H1 (cell line): ENCODE data around the gene TSPAN4.

ENCODE experiments used
- CEBPB ChIP-seq: IDR thresholded peaks from 2 replicates; pipeline ENCODE4 v1.6.1; 2012; ENCODE audit warnings: low read depth, low read length
- CTCF ChIP-seq, 3 experiments: IDR thresholded peaks; 1 replicate in 2 of 3; 2 replicates in 1 of 3; pipeline versions ENCODE4 v1.5.1 to v1.6.1; 2011; ENCODE audit warnings: low read length in 3 of 3, mild to moderate bottlenecking in 3 of 3, inconsistent platforms in 2 of 3, low read depth in 1 of 3, moderate library complexity in 1 of 3; ENCODE audit not compliant: insufficient read depth in 1 of 3; ENCODE audit errors: control extremely low read depth in 1 of 3
- EZH2 ChIP-seq: fragments of 200-600 bp; sonication (generic); IDR thresholded peaks from 2 replicates; pipeline ENCODE4 v1.7.1; 2012; ENCODE audit warnings: low read depth, mild to moderate bottlenecking, moderate library complexity, low read length, inconsistent platforms; ENCODE audit not compliant: severe bottlenecking
- POLR2A ChIP-seq, 2 experiments: IDR thresholded peaks; 1 replicate in 1 of 2; 2 replicates in 1 of 2; pipeline ENCODE4 v1.6.1; 2011; ENCODE audit warnings: low read depth in 2 of 2, low read length in 2 of 2, mild to moderate bottlenecking in 2 of 2; ENCODE audit errors: control extremely low read depth in 1 of 2
- POLR2AphosphoS5 ChIP-seq: IDR thresholded peaks from 2 replicates; pipeline ENCODE4 v1.6.1; 2011; ENCODE audit warnings: low read depth, low read length
- RNF2 ChIP-seq: fragments of 200-900, 300-1000 bp; sonication (generic); IDR thresholded peaks from 2 replicates; pipeline ENCODE4 v1.7.1; 2016; ENCODE audit warnings: borderline replicate concordance, low read depth, mild to moderate bottlenecking, antibody characterized with exemption, low read length; ENCODE audit not compliant: poor library complexity, severe bottlenecking; ENCODE audit errors: missing control alignments
- SIN3A ChIP-seq, 2 experiments: IDR thresholded peaks in 1 of 2; conservative IDR thresholded peaks in 1 of 2; 2 replicates each; pipeline ENCODE4 v1.6.1; 2011 to 2012; ENCODE audit warnings: low read length in 2 of 2, improper control_type of control experiment in 1 of 2, low read depth in 1 of 2, mild to moderate bottlenecking in 1 of 2

DNA sequence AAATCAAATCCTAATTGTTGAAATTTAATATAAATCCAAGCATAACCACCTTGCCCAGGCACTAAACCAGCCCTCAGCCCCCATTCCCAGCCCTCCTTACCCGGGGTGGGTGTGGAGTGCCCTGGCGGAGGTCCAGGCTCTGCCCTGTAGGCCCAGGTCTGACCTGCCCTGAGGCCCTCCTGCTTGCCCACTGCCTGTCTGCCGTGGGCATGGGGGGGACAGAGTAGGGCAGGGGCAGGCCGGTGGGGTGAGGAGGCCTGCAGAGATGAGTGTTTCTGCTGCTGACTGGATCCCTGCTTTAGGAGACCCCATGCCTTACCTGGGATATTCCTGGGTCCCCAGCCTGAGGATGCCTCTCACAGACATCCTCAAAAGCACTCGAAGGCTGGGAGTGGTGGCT, 71.6 kb downstream of the TSPAN4 start:
- TF ChIP-seq POLR2AphosphoS5 (no peak), CEBPB (no peak), EZH2 (no peak), POLR2A (IDR thresholded peaks at IDR 0.05; ENCODE audit: control extremely low read depth in 1 of 2, low read depth in 2 of 2, low read length in 2 of 2) (no peak), CTCF (IDR thresholded peaks at IDR 0.05; ENCODE audit: control extremely low read depth in 1 of 3, insufficient read depth in 1 of 3, low read depth in 1 of 3, low read length in 3 of 3) (no peak), RNF2 (no peak), SIN3A (conservative IDR thresholded peaks at IDR 0.05 in 1 of 2, IDR thresholded peaks at IDR 0.05 in 1 of 2; ENCODE audit: low read depth in 1 of 2, low read length in 2 of 2) (no peak)
